GM18502 (cell line): Measurements from ENCODE around the gene DPH5.
A peak's percentile ranks its signal among the peaks of the same experiment; 100 is the strongest.
"Not testable (repeated sequence)": the region's sequence is repeated elsewhere in the genome, so short reads cannot be mapped to it uniquely, and the experiment has no call there.

Experiments used
- ATAC-seq: cut with Tn5 transposase; IDR thresholded peaks from one replicate; pipeline ENCODE4 v1.9.1; 2021; ENCODE audit warnings: mild to moderate bottlenecking; ENCODE audit not compliant: unreplicated experiment, poor library complexity

DPH5 gene

GRCh38 chr1:100995198-100995988, 30.2 kb downstream of the DPH5 start:
- no peak for ATAC-seq

- no peak for ATAC-seq
Measured at GRCh38 chr1:100989306-100990077, 36.1 kb downstream of the DPH5 start.

- ATAC-seq = no peak
Measured at GRCh38 chr1:100988121-100988520, 37.5 kb downstream of the DPH5 start.

- ATAC-seq = no peak
Measured at GRCh38 chr1:100982793-100983192, 42.8 kb downstream of the DPH5 start.

- ATAC-seq = no peak
Measured at GRCh38 chr1:100979631-100980030, 46.0 kb downstream of the DPH5 start.

- no peak for ATAC-seq
Measured at GRCh38 chr1:100976936-100977335, 48.6 kb downstream of the DPH5 start.

- no peak for ATAC-seq
Measured at GRCh38 chr1:100972185-100972584, 53.4 kb downstream of the DPH5 start.

- ATAC-seq = no peak
Measured at GRCh38 chr1:100971021-100971420, 54.6 kb downstream of the DPH5 start.

GRCh38 chr1:100969327-100969726, 56.3 kb downstream of the DPH5 start:
- ATAC-seq = no peak

- no peak for ATAC-seq
Measured at GRCh38 chr1:100968621-100969020, 57.0 kb downstream of the DPH5 start.

- ATAC-seq = no peak
Measured at GRCh38 chr1:100960098-100960497, 65.5 kb downstream of the DPH5 start.

GRCh38 chr1:100959502-100960060, 66.0 kb downstream of the DPH5 start:
- ATAC-seq = no peak

- no peak for ATAC-seq
Measured at GRCh38 chr1:100955322-100955721, 70.3 kb downstream of the DPH5 start.

- ATAC-seq = no peak
Measured at GRCh38 chr1:100953960-100954730, 71.4 kb downstream of the DPH5 start.

- ATAC-seq = not testable (repeated sequence)
Measured at GRCh38 chr1:100952970-100953369, 72.6 kb downstream of the DPH5 start.

GRCh38 chr1:100952104-100952745, 73.4 kb downstream of the DPH5 start:
- no peak for ATAC-seq

GRCh38 chr1:100950781-100951180, 74.8 kb downstream of the DPH5 start:
- no peak for ATAC-seq

GRCh38 chr1:100950337-100950736, 75.2 kb downstream of the DPH5 start:
- ATAC-seq = no peak

- peak; percentile 92 for ATAC-seq
Measured at GRCh38 chr1:100949515-100950158, 75.9 kb downstream of the DPH5 start.
